ENCODE measurements around the gene CCN5. TPM values are rescaled to one million over a fixed set of nuclear protein-coding genes. Genes with fewer than 3 reads are reported as not detected.

CCN5 gene
- total and polyA plus RNA-seq, 2 experiments from 2014 or later, result 23.6 to 47.3 TPM

- Histone ChIP-seq H4K20me1 (ENCODE audit: insufficient read depth) (no peaks in the 10 kb centered on the region), H2AFZ (no peak overlapping the region), H3K9ac (no peak overlapping the region), H3K4me1 (ENCODE audit: insufficient read depth) (peaks cover 48% of the 10 kb centered on the region), H3K27ac (peak overlapping the region; percentile 3; the same call in 1 of the 2 replicates), H3K4me3 (no peak overlapping the region), H3K79me2 (ENCODE audit: insufficient read depth) (no peaks in the 10 kb centered on the region), H3K27me3 (replicated peaks; ENCODE audit: insufficient read depth) (no peaks in the 10 kb centered on the region), H3K9me3 (ENCODE audit: low read depth) (no peaks in the 10 kb centered on the region), H3K4me2 (ENCODE audit: unreplicated experiment) (no peak overlapping the region), H3K36me3 (ENCODE audit: low read depth) (no peaks in the 10 kb centered on the region), H3K9me2 (ENCODE audit: insufficient read depth) (no peaks in the 10 kb centered on the region), H3F3A (ENCODE audit: insufficient read depth) (peaks cover 49% of the 10 kb centered on the region)
- WGBS, 2 experiments (ENCODE audit: low coverage in 1 of 2, low lambda C conversion rate in 2 of 2, missing lambda C conversion rate in 2 of 2), result 69 to 74% methylated on average over 6 of the region's 6 CpGs
- in situ Hi-C loops (cut with MboI), result loop anchor here (5.0 kb wide), 1 partner anchor 45 kb away; no protein-coding TSS in a partner anchor
- TF ChIP-seq EZH2phosphoT487 (IDR thresholded peaks at IDR 0.05; ENCODE audit: insufficient read depth, low read depth) (no peak), EZH2 (IDR thresholded peaks at IDR 0.05; ENCODE audit: insufficient read depth, poor library complexity, severe bottlenecking) (no peak)
- DNase-seq, result peak; percentile 28
Measured at GRCh38 chr20:44732327-44732726, 17.2 kb downstream of the CCN5 start.

GRCh38 chr20:44733341-44734069 is 18.3 kb downstream of the CCN5 start:
- H3K36me3 ChIP-seq (ENCODE audit: low read depth), result no peaks in the 10 kb centered on the region
- no peaks in the 10 kb centered on the region for H3K27me3 ChIP-seq (replicated peaks; ENCODE audit: insufficient read depth)
- peaks cover 43% of the 10 kb centered on the region for H3K4me1 ChIP-seq (ENCODE audit: insufficient read depth)
- H3F3A ChIP-seq (ENCODE audit: insufficient read depth), result peaks cover 44% of the 10 kb centered on the region
- H3K4me3 ChIP-seq, result no peak overlapping the region
- H2AFZ ChIP-seq, result no peak overlapping the region
- WGBS, 2 experiments (ENCODE audit: low coverage in 1 of 2, low lambda C conversion rate in 2 of 2, missing lambda C conversion rate in 2 of 2), result 16 to 25% methylated on average over 7 of the region's 7 CpGs
- no peaks in the 10 kb centered on the region for H4K20me1 ChIP-seq (ENCODE audit: insufficient read depth)
- H3K9me3 ChIP-seq (ENCODE audit: low read depth), result no peaks in the 10 kb centered on the region
- H3K4me2 ChIP-seq (ENCODE audit: unreplicated experiment), result no peak overlapping the region
- TF ChIP-seq EZH2phosphoT487 (IDR thresholded peaks at IDR 0.05; ENCODE audit: insufficient read depth, low read depth) (no peak), EZH2 (IDR thresholded peaks at IDR 0.05; ENCODE audit: insufficient read depth, poor library complexity, severe bottlenecking) (no peak)
- no peaks in the 10 kb centered on the region for H3K9me2 ChIP-seq (ENCODE audit: insufficient read depth)
- DNase-seq, result peak; percentile 87
- H3K79me2 ChIP-seq (ENCODE audit: insufficient read depth), result no peaks in the 10 kb centered on the region
- in situ Hi-C loops (cut with MboI), result loop anchor here (5.0 kb wide), 1 partner anchor 46 kb away; no protein-coding TSS in a partner anchor
- H3K9ac ChIP-seq, result no peak overlapping the region
- H3K27ac ChIP-seq, result no peak overlapping the region

GRCh38 chr20:44734938-44735337 is 19.8 kb downstream of the CCN5 start:
- no peaks in the 10 kb centered on the region for H3K9me3 ChIP-seq (ENCODE audit: low read depth)
- peak overlapping the region; percentile 62 for H3K4me2 ChIP-seq (ENCODE audit: unreplicated experiment)
- no peaks in the 10 kb centered on the region for H4K20me1 ChIP-seq (ENCODE audit: insufficient read depth)
- H3K9me2 ChIP-seq (ENCODE audit: insufficient read depth), result no peaks in the 10 kb centered on the region
- H3K9ac ChIP-seq, result peak overlapping the region; percentile 44; the same call in 1 of the 2 replicates
- peak overlapping the region; percentile 48; the same call in 1 of the 2 replicates for H2AFZ ChIP-seq
- H3F3A ChIP-seq (ENCODE audit: insufficient read depth), result peaks cover 33% of the 10 kb centered on the region
- WGBS, 2 experiments (ENCODE audit: low coverage in 1 of 2, low lambda C conversion rate in 2 of 2, missing lambda C conversion rate in 2 of 2), result 30 to 35% methylated on average over 3 of the region's 3 CpGs
- peaks cover 28% of the 10 kb centered on the region for H3K4me1 ChIP-seq (ENCODE audit: insufficient read depth)
- H3K79me2 ChIP-seq (ENCODE audit: insufficient read depth), result no peaks in the 10 kb centered on the region
- H3K27me3 ChIP-seq (replicated peaks; ENCODE audit: insufficient read depth), result no peaks in the 10 kb centered on the region
- peak overlapping the region; percentile 57 for H3K27ac ChIP-seq
- no peak overlapping the region for H3K4me3 ChIP-seq
- TF ChIP-seq EZH2 (IDR thresholded peaks at IDR 0.05; ENCODE audit: insufficient read depth, poor library complexity, severe bottlenecking) (no peak), EZH2phosphoT487 (IDR thresholded peaks at IDR 0.05; ENCODE audit: insufficient read depth, low read depth) (no peak)
- no peaks in the 10 kb centered on the region for H3K36me3 ChIP-seq (ENCODE audit: low read depth)
- peak; percentile 90 for DNase-seq
- in situ Hi-C loops (cut with MboI), result loop anchor here (5.0 kb wide), 1 partner anchor 48 kb away; no protein-coding TSS in a partner anchor

- Histone ChIP-seq H3K4me3 (no peak overlapping the region), H3K27me3 (replicated peaks; ENCODE audit: insufficient read depth) (no peaks in the 10 kb centered on the region), H3F3A (ENCODE audit: insufficient read depth) (peaks cover 26% of the 10 kb centered on the region), H3K36me3 (ENCODE audit: low read depth) (no peaks in the 10 kb centered on the region), H3K9me3 (ENCODE audit: low read depth) (no peaks in the 10 kb centered on the region), H2AFZ (peak overlapping the region; percentile 78), H3K4me2 (ENCODE audit: unreplicated experiment) (no peak overlapping the region), H3K9ac (no peak overlapping the region), H3K4me1 (ENCODE audit: insufficient read depth) (peaks cover 20% of the 10 kb centered on the region), H3K79me2 (ENCODE audit: insufficient read depth) (no peaks in the 10 kb centered on the region), H4K20me1 (ENCODE audit: insufficient read depth) (no peaks in the 10 kb centered on the region), H3K27ac (peak overlapping the region; percentile 5; the same call in 1 of the 2 replicates), H3K9me2 (ENCODE audit: insufficient read depth) (no peaks in the 10 kb centered on the region)
- WGBS, 2 experiments (ENCODE audit: low coverage in 1 of 2, low lambda C conversion rate in 2 of 2, missing lambda C conversion rate in 2 of 2), result 75 to 78% methylated on average over 4 of the region's 4 CpGs
- TF ChIP-seq EZH2 (IDR thresholded peaks at IDR 0.05; ENCODE audit: insufficient read depth, poor library complexity, severe bottlenecking), result no peak
- DNase-seq, result no peak
- in situ Hi-C loops (cut with MboI), result no loop called here
Measured at GRCh38 chr20:44735816-44736169, 20.6 kb downstream of the CCN5 start.
